ENCODE data around the gene MMP15. TPM values are rescaled to one million over a fixed set of nuclear protein-coding genes. Genes with fewer than 3 reads are reported as not detected.

Gene MMP15
- total RNA-seq, 4 donors from 2014 or later = 48.0 to 161 (median 92.3) TPM

DNA sequence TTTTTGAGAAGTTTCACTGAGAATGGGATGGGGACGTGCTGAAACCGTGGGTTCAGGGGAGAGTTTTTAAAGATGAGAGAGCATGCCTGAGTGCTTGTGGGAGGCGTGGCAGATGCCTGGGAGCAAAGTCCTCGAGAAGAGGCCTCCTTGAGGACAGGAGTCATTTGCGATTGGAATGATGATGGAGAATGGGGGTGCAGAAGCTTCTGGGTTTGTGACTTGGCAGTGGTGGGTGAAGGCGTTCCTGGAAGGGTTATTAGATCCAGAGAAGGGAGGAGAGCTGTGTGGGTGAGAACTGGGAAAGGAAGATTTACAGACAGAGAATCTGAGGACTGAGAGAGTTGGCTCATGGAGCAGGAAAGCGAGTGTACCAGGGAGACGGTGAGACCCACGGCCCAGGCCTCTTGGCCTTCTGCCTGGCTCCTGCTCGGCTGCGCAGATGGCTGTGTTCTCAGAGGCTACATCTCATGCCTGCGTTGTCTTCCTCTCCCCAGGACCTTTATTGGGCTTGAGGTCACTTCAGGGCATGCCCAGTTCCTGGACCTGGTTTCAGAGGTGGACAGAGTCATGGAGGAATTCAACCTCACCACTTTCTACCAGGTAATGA lies 8.6 kb upstream of the MMP15 start:
- 38 to 59% methylated on average over 4 to 12 of the region's 12 CpGs for WGBS, 2 donors (ENCODE audit: low coverage in 1 of 2)
- Histone ChIP-seq H3K36me3 (no peaks in the 10 kb centered on the region), H3K4me1 (peaks cover under 1 to 6% (median 2%) of the 10 kb centered on the region in 4 donors), H3K27me3 (no peaks in the 10 kb centered on the region), H3K4me3 (no peak overlapping the region), H3K27ac (no peak overlapping the region), H3K9me3 (no peaks in the 10 kb centered on the region)
- TF ChIP-seq POLR2A (IDR thresholded peaks at IDR 0.05) (no peak), EP300 (IDR thresholded peaks at IDR 0.05; ENCODE audit: low read depth) (no peak), POLR2AphosphoS5 (IDR thresholded peaks at IDR 0.05) (no peak)
- TF ChIP-seq, protein P1, sequence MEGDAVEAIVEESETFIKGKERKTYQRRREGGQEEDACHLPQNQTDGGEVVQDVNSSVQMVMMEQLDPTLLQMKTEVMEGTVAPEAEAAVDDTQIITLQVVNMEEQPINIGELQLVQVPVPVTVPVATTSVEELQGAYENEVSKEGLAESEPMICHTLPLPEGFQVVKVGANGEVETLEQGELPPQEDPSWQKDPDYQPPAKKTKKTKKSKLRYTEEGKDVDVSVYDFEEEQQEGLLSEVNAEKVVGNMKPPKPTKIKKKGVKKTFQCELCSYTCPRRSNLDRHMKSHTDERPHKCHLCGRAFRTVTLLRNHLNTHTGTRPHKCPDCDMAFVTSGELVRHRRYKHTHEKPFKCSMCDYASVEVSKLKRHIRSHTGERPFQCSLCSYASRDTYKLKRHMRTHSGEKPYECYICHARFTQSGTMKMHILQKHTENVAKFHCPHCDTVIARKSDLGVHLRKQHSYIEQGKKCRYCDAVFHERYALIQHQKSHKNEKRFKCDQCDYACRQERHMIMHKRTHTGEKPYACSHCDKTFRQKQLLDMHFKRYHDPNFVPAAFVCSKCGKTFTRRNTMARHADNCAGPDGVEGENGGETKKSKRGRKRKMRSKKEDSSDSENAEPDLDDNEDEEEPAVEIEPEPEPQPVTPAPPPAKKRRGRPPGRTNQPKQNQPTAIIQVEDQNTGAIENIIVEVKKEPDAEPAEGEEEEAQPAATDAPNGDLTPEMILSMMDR (IDR thresholded peaks at IDR 0.05) = no peak
- in situ Hi-C loops (cut with MboI; ENCODE audit: low pct_ligation_motif_present in 1 of 4, low pct_unique_long_range_greater_than_20kb in 1 of 4, low sequenced_read_pairs in 3 of 4) (loop anchor here in 3 of 4 donors (10.0 to 25.0 kb wide), 5 partner anchors 108 to 645 kb away; partner anchors contain the start of gene CFAP20 (in 1 of the 3)), intact Hi-C loops (cut with DNase I; ENCODE audit: low total_unique reads) (loop anchor here (10.0 kb wide), 1 partner anchor 262 kb away; no protein-coding TSS in a partner anchor)
- DNase-seq = no peak

DNA sequence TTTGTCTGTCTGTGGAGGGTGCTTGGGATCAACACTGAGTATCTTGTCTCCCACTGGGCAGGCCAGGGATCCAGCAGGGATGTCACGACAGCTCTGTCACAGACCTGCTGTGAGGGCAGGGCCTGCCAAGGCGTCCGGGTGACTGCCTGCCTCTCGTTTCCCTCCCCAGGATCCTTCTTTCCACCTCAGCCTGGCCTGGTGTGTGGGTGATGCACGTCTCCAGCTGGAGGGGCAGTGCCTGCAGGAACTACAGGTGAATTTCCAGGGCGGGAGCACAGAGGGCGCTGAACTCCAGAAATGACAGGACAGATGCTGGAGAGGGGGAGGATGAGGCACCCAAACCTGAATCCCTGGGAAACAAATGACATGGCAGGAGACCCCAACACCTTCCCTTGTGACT lies 6.8 kb upstream of the MMP15 start:
- H3K27ac ChIP-seq = no peak overlapping the region
- H3K4me3 ChIP-seq = no peak overlapping the region
- in situ Hi-C loops (cut with MboI; ENCODE audit: low pct_ligation_motif_present in 1 of 4, low pct_unique_long_range_greater_than_20kb in 1 of 4, low sequenced_read_pairs in 3 of 4) (loop anchor here in 3 of 4 donors (10.0 to 25.0 kb wide), 5 partner anchors 106 to 643 kb away; partner anchors contain the start of gene CFAP20 (in 1 of the 3)), intact Hi-C loops (cut with DNase I; ENCODE audit: low total_unique reads) (loop anchor here (10.0 kb wide), 1 partner anchor 264 kb away; no protein-coding TSS in a partner anchor)
- TF ChIP-seq POLR2AphosphoS5 (IDR thresholded peaks at IDR 0.05) (no peak), EP300 (IDR thresholded peaks at IDR 0.05; ENCODE audit: low read depth) (no peak), POLR2A (IDR thresholded peaks at IDR 0.05) (no peak)
- TF ChIP-seq, protein P1 (IDR thresholded peaks at IDR 0.05) = no peak
- H3K27me3 ChIP-seq = no peaks in the 10 kb centered on the region
- WGBS, 2 donors (ENCODE audit: low coverage in 1 of 2) = 84% methylated on average over 7 of the region's 7 CpGs; no CpG with 5 or more reads in 1 of the 2 donors
- DNase-seq = no peak
- no peaks in the 10 kb centered on the region for H3K9me3 ChIP-seq
- H3K4me1 ChIP-seq = peaks cover 18 to 25% (median 19%) of the 10 kb centered on the region in 4 donors
- H3K36me3 ChIP-seq = no peaks in the 10 kb centered on the region

DNA sequence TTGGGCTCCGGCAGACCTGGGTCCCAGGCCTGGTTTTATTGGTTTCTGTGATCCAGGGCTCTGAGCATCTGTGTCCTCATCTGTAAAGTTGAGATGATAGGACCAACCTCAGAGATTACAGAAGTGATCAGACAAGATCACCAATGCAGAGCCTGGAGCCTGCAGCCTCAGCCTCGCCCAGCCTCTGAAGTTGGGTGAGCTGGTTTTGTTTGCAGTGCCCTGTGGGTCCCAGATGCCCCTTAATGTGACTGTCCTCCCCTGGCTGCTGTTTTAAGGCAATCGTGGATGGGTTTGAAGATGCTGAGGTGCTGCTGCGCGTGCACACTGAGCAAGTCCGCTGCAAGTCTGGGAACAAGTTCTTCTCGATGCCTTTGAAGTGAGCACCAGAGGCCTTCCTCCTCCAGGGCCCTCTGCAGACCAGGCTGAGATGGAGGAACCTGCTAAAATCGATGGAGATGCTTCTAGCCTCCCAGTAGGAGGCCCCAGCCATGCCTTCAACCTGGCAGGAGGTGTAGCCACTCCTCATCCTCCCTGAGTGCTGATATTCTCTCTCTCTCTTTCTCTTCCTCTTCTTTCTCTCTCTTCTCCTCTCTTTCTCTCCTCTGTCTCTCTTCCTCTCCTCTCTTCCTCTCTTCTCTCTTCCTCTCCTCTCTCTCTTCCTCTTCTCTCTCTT lies 5.6 kb upstream of the MMP15 start:
- Histone ChIP-seq H3K9me3 (no peaks in the 10 kb centered on the region), H3K27ac (no peak overlapping the region), H3K27me3 (no peaks in the 10 kb centered on the region), H3K36me3 (no peaks in the 10 kb centered on the region), H3K4me3 (no peak overlapping the region), H3K4me1 (peaks cover 18 to 37% (median 29%) of the 10 kb centered on the region in 4 donors)
- DNase-seq = no peak
- in situ Hi-C loops (cut with MboI; ENCODE audit: low pct_ligation_motif_present in 1 of 4, low pct_unique_long_range_greater_than_20kb in 1 of 4, low sequenced_read_pairs in 3 of 4) (loop anchor here in 3 of 4 donors (5.0 to 25.0 kb wide), 6 partner anchors 105 to 642 kb away; partner anchors contain the start of gene CFAP20 (in 3 of the 3)), intact Hi-C loops (cut with DNase I; ENCODE audit: low total_unique reads) (loop anchor here (5.0 to 10.0 kb wide), 2 partner anchors 102 to 265 kb away; no protein-coding TSS in a partner anchor)
- WGBS, 2 donors (ENCODE audit: low coverage in 1 of 2) = 86% methylated on average over 8 of the region's 8 CpGs; no CpG with 5 or more reads in 1 of the 2 donors
- TF ChIP-seq EP300 (IDR thresholded peaks at IDR 0.05; ENCODE audit: low read depth) = no peak
- TF ChIP-seq POLR2A (IDR thresholded peaks at IDR 0.05) = no peak
- TF ChIP-seq POLR2AphosphoS5 (IDR thresholded peaks at IDR 0.05) = no peak
- TF ChIP-seq, protein P1 (IDR thresholded peaks at IDR 0.05) = no peak

Data from transverse colon (tissue), 4 donors.